Small intestine (tissue), 16 donors: Measurements from ENCODE around the gene PPARA. TPM values are rescaled to one million over a fixed set of nuclear protein-coding genes. Genes with fewer than 3 reads are reported as not detected.
A peak's percentile ranks its signal among the peaks of the same experiment; 100 is the strongest.

Source experiments
- DNase-seq, 2 donors: peaks; one replicate each; pipeline versions ENCODE4 v3.0.0 to v3.0.0-alpha.2; 2013
- FAIRE-seq: peaks from 2 replicates; lab custom pipeline; 2012; peaks lifted over from hg19 to GRCh38; lab: Jason Lieb, UNC
- H3K27ac ChIP-seq, 3 donors: one replicate each; pipeline ENCODE4 v1.5.1; 2013; ENCODE audit warnings: low read length in 2 of 3, mild to moderate bottlenecking in 2 of 3, control low read depth in 1 of 3, inconsistent platforms in 1 of 3, low read depth in 1 of 3, moderate library complexity in 1 of 3
- H3K27me3 ChIP-seq, 3 donors: one replicate each; pipeline ENCODE4 v1.6.1; 2013; ENCODE audit warnings: low read length in 3 of 3, inconsistent platforms in 1 of 3; ENCODE audit not compliant: control insufficient read depth in 3 of 3, insufficient read depth in 3 of 3
- H3K36me3 ChIP-seq, 3 donors: one replicate each; pipeline ENCODE4 v1.6.1; 2013; ENCODE audit warnings: low read length in 3 of 3, inconsistent platforms in 1 of 3, low read depth in 1 of 3, mild to moderate bottlenecking in 1 of 3, moderate library complexity in 1 of 3; ENCODE audit not compliant: control insufficient read depth in 3 of 3, insufficient read depth in 2 of 3
- H3K4me1 ChIP-seq, 3 donors: one replicate each; pipeline ENCODE4 v1.6.1; 2013; ENCODE audit warnings: low read length in 2 of 3, inconsistent platforms in 1 of 3, low read depth in 1 of 3, mild to moderate bottlenecking in 1 of 3, moderate library complexity in 1 of 3; ENCODE audit not compliant: control insufficient read depth in 3 of 3, insufficient read depth in 2 of 3
- H3K4me3 ChIP-seq, 3 donors: one replicate each; pipeline ENCODE4 v1.5.1; 2013; ENCODE audit warnings: low read length in 3 of 3, control low read depth in 1 of 3, inconsistent platforms in 1 of 3, low read depth in 1 of 3, mild to moderate bottlenecking in 1 of 3, moderate library complexity in 1 of 3
- H3K9me3 ChIP-seq, 2 donors: one replicate each; pipeline ENCODE4 v1.6.1; 2013; ENCODE audit warnings: low read depth in 1 of 2, low read length in 1 of 2; ENCODE audit not compliant: control insufficient read depth in 2 of 2, insufficient read depth in 1 of 2
- WGBS, 3 donors: extraction: QIAGEN DNeasy Blood & Tissue Kit; methylation state at CpG; one replicate each; pipeline ENCODE4 v1.1.7; 2013; 5-methylcytosine and 5-hydroxymethylcytosine counted together
- long read RNA-seq, 10 donors: transcript quantifications; one replicate each; lab custom pipeline, GENCODE V29; 2026
- polyA plus RNA-seq, 4 donors: library from polyadenylated mRNA; stranded (reverse) in 3 of 4; unstranded in 1 of 4; fragments of 200-250 nt in 3 of 4; fragments of 120-200 nt in 1 of 4; gene quantifications; one replicate each; pipeline versions ENCODE4 v1.2.1 to v1.2.3, GENCODE V29; 2013
- donor health status: healthy with polysubstance abuse.
- donor health status: control.
- donor health status: control.
- donor health status: Bipolar disorder and iron deficiency.
- donor health status: healthy.

PPARA gene
- 10 to 100 TPM; 19.9 to 53.6 (median 23.0) TPM for polyA plus RNA-seq
- long read RNA-seq, donor 1, full-length matches to known transcripts: 5 of 25 reads
- long read RNA-seq, donor 1, partial matches to known transcripts: 20 of 25 reads
- long read RNA-seq, donor 1, other reads (novel, unspliced or antisense): 0 of 25 reads
- long read RNA-seq, donor 2, partial matches to known transcripts: 0 of 1 reads
- long read RNA-seq, donor 2, other reads (novel, unspliced or antisense): 0 of 1 reads
- long read RNA-seq, donor 3, partial matches to known transcripts: 8 of 9 reads
- long read RNA-seq, donor 3, other reads (novel, unspliced or antisense): 0 of 9 reads
- long read RNA-seq, donor 4: 0 reads
- long read RNA-seq, donor 5, partial matches to known transcripts: 0 of 1 reads
- long read RNA-seq, donor 5, other reads (novel, unspliced or antisense): 0 of 1 reads
- long read RNA-seq, donor 6, partial matches to known transcripts: 0 of 2 reads
- long read RNA-seq, donor 6, other reads (novel, unspliced or antisense): 0 of 2 reads
- long read RNA-seq, donor 7, full-length matches to known transcripts: 2 of 2 reads
- long read RNA-seq, donor 7, partial matches to known transcripts: 0 of 2 reads
- long read RNA-seq, donor 7, other reads (novel, unspliced or antisense): 0 of 2 reads
- long read RNA-seq, donor 8: 0 reads
- long read RNA-seq, donor 9: 0 reads
- long read RNA-seq, donor 10, full-length matches to known transcripts: 2 of 2 reads
- long read RNA-seq, donor 10, partial matches to known transcripts: 0 of 2 reads
- long read RNA-seq, donor 10, other reads (novel, unspliced or antisense): 0 of 2 reads

GRCh38 chr22:46150034-46150654, at the start of gene PPARA:
Gene PPARA (plus strand): TSS chr22:46150526. CDS start chr22:46198384, 47,858 bp downstream.
- peak; percentile 93 to 95 for DNase-seq
- no peaks in the 10 kb centered on the region for H3K27me3 ChIP-seq
- peaks cover 5 to 39% (median 8%) of the 10 kb centered on the region in 3 donors for H3K4me1 ChIP-seq
- H3K27ac ChIP-seq: peak within 1 kb of the TSS; percentile 96 to 98 (median 97)
- H3K4me3 ChIP-seq: peak within 1 kb of the TSS; percentile 83 to 96 (median 95)
- H3K9me3 ChIP-seq: no peaks in the 10 kb centered on the region
- H3K36me3 ChIP-seq: peaks cover 0 to 26% (median 7%) of the 10 kb centered on the region in 3 donors
- WGBS, 3 donors: 0 to 1% (median 1%) methylated on average over 14 to 98 of the region's 98 CpGs
- no peak for FAIRE-seq

GRCh38 chr22:46102159-46102558, 48.2 kb upstream of the PPARA start:
- no peak for DNase-seq
- H3K36me3 ChIP-seq: peaks cover 3 to 83% (median 18%) of the 10 kb centered on the region in 3 donors

GRCh38 chr22:46102752-46103151, 47.6 kb upstream of the PPARA start:
- Histone ChIP-seq H3K27ac (no peak overlapping the region), H3K4me1 (peaks cover 9 to 33% (median 10%) of the 10 kb centered on the region in 3 donors), H3K36me3 (peaks cover 3 to 82% (median 16%) of the 10 kb centered on the region in 3 donors), H3K27me3 (no peaks in the 10 kb centered on the region), H3K9me3 (no peaks in the 10 kb centered on the region), H3K4me3 (no peak overlapping the region)
- FAIRE-seq (no peak), DNase-seq (no peak)
- 66 to 78% (median 70%) methylated on average over 11 to 13 of the region's 13 CpGs for WGBS, 3 donors

More at GRCh38 chr22:46102159-46102558, 48.2 kb upstream of the PPARA start:
- H3K9me3 ChIP-seq: no peaks in the 10 kb centered on the region
- WGBS, 3 donors: 88 to 93% (median 91%) methylated on average over 11 of the region's 11 CpGs
- FAIRE-seq: no peak
- H3K4me1 ChIP-seq: peaks cover 7 to 28% (median 10%) of the 10 kb centered on the region in 3 donors
- H3K27me3 ChIP-seq: no peaks in the 10 kb centered on the region
- H3K4me3 ChIP-seq: no peak overlapping the region
- peak overlapping the region in 1 of 3 donors; percentile 17 for H3K27ac ChIP-seq

- Histone ChIP-seq H3K4me1 (peaks cover 9 to 37% (median 10%) of the 10 kb centered on the region in 3 donors), H3K27me3 (no peaks in the 10 kb centered on the region), H3K27ac (no peak overlapping the region), H3K9me3 (no peaks in the 10 kb centered on the region), H3K4me3 (no peak overlapping the region), H3K36me3 (peaks cover 3 to 82% (median 13%) of the 10 kb centered on the region in 3 donors)
- DNase-seq: no peak
- FAIRE-seq: no peak
- 87 to 96% (median 91%) methylated on average over 13 of the region's 13 CpGs for WGBS, 3 donors
These were observed 47.1 kb upstream of the PPARA start for GRCh38 chr22:46103181-46103580.

- Histone ChIP-seq H3K4me3 (no peak overlapping the region), H3K4me1 (peaks cover 12 to 42% (median 13%) of the 10 kb centered on the region in 3 donors), H3K36me3 (peaks cover 3 to 82% (median 12%) of the 10 kb centered on the region in 3 donors), H3K27me3 (no peaks in the 10 kb centered on the region), H3K9me3 (no peaks in the 10 kb centered on the region), H3K27ac (peak overlapping the region in 2 of 3 donors; percentile 24 to 94)
- DNase-seq (no peak), FAIRE-seq (no peak)
- 83 to 92% (median 91%) methylated on average over 17 to 19 of the region's 19 CpGs for WGBS, 3 donors
These were observed 46.7 kb upstream of the PPARA start for GRCh38 chr22:46103664-46104063.

GRCh38 chr22:46104170-46104880, 46.0 kb upstream of the PPARA start:
- WGBS, 3 donors: 78 to 85% (median 85%) methylated on average over 39 to 40 of the region's 40 CpGs
- no peak for DNase-seq
- no peak for FAIRE-seq
- H3K36me3 ChIP-seq: peaks cover 3 to 82% (median 9%) of the 10 kb centered on the region in 3 donors
- H3K4me1 ChIP-seq: peaks cover 13 to 49% (median 16%) of the 10 kb centered on the region in 3 donors
- no peak overlapping the region for H3K4me3 ChIP-seq
- H3K27me3 ChIP-seq: no peaks in the 10 kb centered on the region
- H3K9me3 ChIP-seq: no peaks in the 10 kb centered on the region
- H3K27ac ChIP-seq: peak overlapping the region; percentile 76 to 94 (median 94)

- WGBS, 3 donors: 57 to 66% (median 57%) methylated on average over 17 of the region's 17 CpGs
- no peak overlapping the region for H3K4me3 ChIP-seq
- FAIRE-seq (no peak), DNase-seq (no peak)
- H3K27ac ChIP-seq: peak overlapping the region; percentile 76 to 94 (median 94)
- no peaks in the 10 kb centered on the region for H3K9me3 ChIP-seq
- no peaks in the 10 kb centered on the region for H3K27me3 ChIP-seq
- peaks cover 3 to 82% (median 9%) of the 10 kb centered on the region in 3 donors for H3K36me3 ChIP-seq
- H3K4me1 ChIP-seq: peaks cover 13 to 53% (median 16%) of the 10 kb centered on the region in 3 donors
These were observed 45.3 kb upstream of the PPARA start for GRCh38 chr22:46104881-46105493.
